ENCODE data around the gene RELN. TPM values are rescaled to one million over a fixed set of nuclear protein-coding genes. Genes with fewer than 3 reads are reported as not detected.

Gene RELN
- total RNA-seq, 1 experiment from 2014 or later, result 0.02 TPM

- Mint-ChIP-seq H3K36me3 (ENCODE audit: insufficient read depth in 1 of 3, low read depth in 3 of 3) (no peaks in the 10 kb centered on the region), H3K27me3 (ENCODE audit: low read depth) (peaks cover 2% of the 10 kb centered on the region; the same call in 1 of the 2 replicates), H3K27ac (no peak overlapping the region), H3K4me1 (peaks cover 4 to 8% of the 10 kb centered on the region in 2 experiments; a peak in 3 of 4 replicates), H3K4me3 (no peak overlapping the region), H3K9me3 (no peaks in the 10 kb centered on the region)
- DNase-seq, result no peak
- Histone ChIP-seq H2BK12ac (ENCODE audit: insufficient read length, low read depth, low read length) (no peak overlapping the region), H3K79me1 (ENCODE audit: insufficient read depth, low read depth, low read length, poor library complexity, severe bottlenecking) (no peaks in the 10 kb centered on the region), H2BK5ac (ENCODE audit: insufficient read length, low read length) (no peak overlapping the region), H3K9me3 (ENCODE audit: control insufficient read depth, low read depth, low read length) (no peaks in the 10 kb centered on the region), H2BK15ac (ENCODE audit: low read depth, low read length) (no peak overlapping the region), H3K23ac (ENCODE audit: insufficient read length, low read depth, low read length) (no peak overlapping the region), H3K23me2 (ENCODE audit: insufficient read length, low read depth, low read length, poor library complexity, severe bottlenecking) (no peaks in the 10 kb centered on the region), H2AFZ (ENCODE audit: low read length) (no peak overlapping the region), H4K8ac (replicated peaks; ENCODE audit: insufficient read length, low read depth, low read length) (no peak overlapping the region), H4K20me1 (ENCODE audit: control insufficient read depth, insufficient read depth, insufficient read length) (no peaks in the 10 kb centered on the region), H3K56ac (ENCODE audit: insufficient read length, low read depth, low read length) (no peak overlapping the region), H3K14ac (ENCODE audit: insufficient read depth, low read length) (no peak overlapping the region), H3K27me3 (ENCODE audit: insufficient read depth, low read length) (no peaks in the 10 kb centered on the region), H2AK5ac (ENCODE audit: insufficient read length, low read length) (no peak overlapping the region), H3K4me1 (ENCODE audit: insufficient read depth, low read length) (no peaks in the 10 kb centered on the region), H3K4ac (ENCODE audit: low read depth, low read length) (no peak overlapping the region), H3K9ac (ENCODE audit: extremely low read depth, insufficient read length, low read length) (no peak overlapping the region), H3T11ph (ENCODE audit: low read length) (no peak overlapping the region), H2BK120ac (ENCODE audit: low read depth, low read length, poor library complexity, severe bottlenecking) (no peak overlapping the region), H2BK20ac (ENCODE audit: low read depth, low read length, poor library complexity, severe bottlenecking) (no peak overlapping the region), H3K79me2 (ENCODE audit: insufficient read depth, low read length) (no peaks in the 10 kb centered on the region), H4K91ac (ENCODE audit: insufficient read length, low read depth, low read length) (no peak overlapping the region), H3K18ac (ENCODE audit: insufficient read length, low read depth, low read length) (no peak overlapping the region), H3K27ac (ENCODE audit: insufficient read length, low read depth, low read length) (no peak overlapping the region), H4K5ac (ENCODE audit: insufficient read length, low read depth, low read length) (no peak overlapping the region), H3K4me2 (ENCODE audit: insufficient read depth, insufficient read length, low read length) (no peak overlapping the region)
- TF ChIP-seq CTCF (conservative IDR thresholded peaks at IDR 0.05), result no peak
- no CpG with 5 or more reads among the region's 2 CpGs for WGBS (ENCODE audit: extremely low coverage, insufficient read length, low lambda C conversion rate)
Observed at GRCh38 chr7:103922407-103922806, 67.1 kb downstream of the RELN start.

Measured in H9 (cell line).